Gastroesophageal sphincter (tissue), 3 donors: ENCODE data around the gene ESR2.

Experiments
- POLR2AphosphoS5 ChIP-seq: sonication (generic); formaldehyde crosslinking; IDR thresholded peaks from one replicate; pipeline ENCODE4 v1.6.1; 2017; ENCODE audit warnings: antibody characterized with exemption
- TF ChIP-seq, protein P1 (sequence below), 4 experiments: fragments of 200-600 bp in 2 of 4; fragments of 450-650 bp in 2 of 4; sonication (generic) in 1 of 4; IDR thresholded peaks; one replicate each; pipeline ENCODE4 v1.5.1; 2017 to 2019; ENCODE audit warnings: antibody characterized with exemption in 4 of 4, mild to moderate bottlenecking in 2 of 4, moderate library complexity in 2 of 4

DNA sequence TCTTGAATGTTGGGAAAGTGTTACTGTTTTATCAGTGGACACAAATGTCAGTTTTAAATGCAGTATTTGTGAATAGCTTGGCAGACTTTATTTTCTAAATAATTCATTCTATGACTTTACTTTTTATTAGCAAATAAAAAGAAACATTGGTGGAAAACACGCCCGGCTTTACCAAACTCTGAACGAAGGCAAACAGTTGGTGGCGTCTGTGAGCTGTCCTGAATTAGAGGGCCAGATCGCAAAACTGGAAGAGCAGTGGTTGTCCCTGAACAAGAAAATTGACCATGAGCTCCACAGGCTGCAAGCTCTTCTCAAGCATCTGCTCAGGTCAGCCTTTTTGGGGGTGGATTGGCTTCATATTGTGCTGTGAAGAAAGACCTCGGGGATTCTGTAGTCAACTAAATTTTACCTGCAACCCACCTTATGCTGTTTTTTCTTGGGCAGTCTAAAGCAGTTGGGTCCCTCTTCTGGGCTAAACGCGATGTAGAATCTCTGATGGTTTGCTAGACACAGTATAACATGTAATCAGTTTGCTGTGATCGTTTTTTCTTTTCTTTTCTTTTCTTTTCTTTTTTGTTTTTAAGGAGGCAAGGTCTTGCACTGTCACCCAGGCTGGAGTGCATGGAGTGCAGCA, 156.4 kb downstream of the ESR2 start:
- TF ChIP-seq, protein P1, sequence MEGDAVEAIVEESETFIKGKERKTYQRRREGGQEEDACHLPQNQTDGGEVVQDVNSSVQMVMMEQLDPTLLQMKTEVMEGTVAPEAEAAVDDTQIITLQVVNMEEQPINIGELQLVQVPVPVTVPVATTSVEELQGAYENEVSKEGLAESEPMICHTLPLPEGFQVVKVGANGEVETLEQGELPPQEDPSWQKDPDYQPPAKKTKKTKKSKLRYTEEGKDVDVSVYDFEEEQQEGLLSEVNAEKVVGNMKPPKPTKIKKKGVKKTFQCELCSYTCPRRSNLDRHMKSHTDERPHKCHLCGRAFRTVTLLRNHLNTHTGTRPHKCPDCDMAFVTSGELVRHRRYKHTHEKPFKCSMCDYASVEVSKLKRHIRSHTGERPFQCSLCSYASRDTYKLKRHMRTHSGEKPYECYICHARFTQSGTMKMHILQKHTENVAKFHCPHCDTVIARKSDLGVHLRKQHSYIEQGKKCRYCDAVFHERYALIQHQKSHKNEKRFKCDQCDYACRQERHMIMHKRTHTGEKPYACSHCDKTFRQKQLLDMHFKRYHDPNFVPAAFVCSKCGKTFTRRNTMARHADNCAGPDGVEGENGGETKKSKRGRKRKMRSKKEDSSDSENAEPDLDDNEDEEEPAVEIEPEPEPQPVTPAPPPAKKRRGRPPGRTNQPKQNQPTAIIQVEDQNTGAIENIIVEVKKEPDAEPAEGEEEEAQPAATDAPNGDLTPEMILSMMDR (IDR thresholded peaks at IDR 0.05) = no peak
- TF ChIP-seq POLR2AphosphoS5 = no peak
